GM12872 (cell line): Measurements from ENCODE around the gene ERP29.

ENCODE experiments used
- TF ChIP-seq, protein P1 (sequence below): IDR thresholded peaks from 3 replicates; pipeline ENCODE4 v1.5.1; 2011; ENCODE audit warnings: low read depth, mild to moderate bottlenecking, low read length, moderate library complexity; ENCODE audit not compliant: insufficient read depth

The ERP29 gene

DNA sequence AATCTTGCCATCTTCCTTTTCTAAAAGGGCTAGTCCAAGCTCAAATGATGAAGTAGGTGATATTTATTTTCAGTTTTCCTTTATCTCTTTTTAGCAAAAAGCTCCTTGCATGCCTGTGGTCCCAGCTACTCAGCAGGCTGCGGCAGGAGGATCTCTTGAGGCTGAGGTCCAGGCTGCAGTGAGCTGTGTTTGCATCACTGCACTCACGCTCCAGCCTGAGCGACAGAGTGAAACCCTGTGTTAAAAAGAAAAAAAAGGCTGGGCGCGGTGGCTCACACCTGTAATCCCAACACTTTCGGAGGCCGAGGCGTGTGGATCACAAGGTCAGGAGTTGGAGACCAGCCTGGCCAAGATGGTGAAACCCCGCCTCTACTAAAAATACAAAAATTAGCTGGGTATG is 5.3 kb upstream of the ERP29 start:
- TF ChIP-seq, protein P1, sequence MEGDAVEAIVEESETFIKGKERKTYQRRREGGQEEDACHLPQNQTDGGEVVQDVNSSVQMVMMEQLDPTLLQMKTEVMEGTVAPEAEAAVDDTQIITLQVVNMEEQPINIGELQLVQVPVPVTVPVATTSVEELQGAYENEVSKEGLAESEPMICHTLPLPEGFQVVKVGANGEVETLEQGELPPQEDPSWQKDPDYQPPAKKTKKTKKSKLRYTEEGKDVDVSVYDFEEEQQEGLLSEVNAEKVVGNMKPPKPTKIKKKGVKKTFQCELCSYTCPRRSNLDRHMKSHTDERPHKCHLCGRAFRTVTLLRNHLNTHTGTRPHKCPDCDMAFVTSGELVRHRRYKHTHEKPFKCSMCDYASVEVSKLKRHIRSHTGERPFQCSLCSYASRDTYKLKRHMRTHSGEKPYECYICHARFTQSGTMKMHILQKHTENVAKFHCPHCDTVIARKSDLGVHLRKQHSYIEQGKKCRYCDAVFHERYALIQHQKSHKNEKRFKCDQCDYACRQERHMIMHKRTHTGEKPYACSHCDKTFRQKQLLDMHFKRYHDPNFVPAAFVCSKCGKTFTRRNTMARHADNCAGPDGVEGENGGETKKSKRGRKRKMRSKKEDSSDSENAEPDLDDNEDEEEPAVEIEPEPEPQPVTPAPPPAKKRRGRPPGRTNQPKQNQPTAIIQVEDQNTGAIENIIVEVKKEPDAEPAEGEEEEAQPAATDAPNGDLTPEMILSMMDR, result no peak

DNA sequence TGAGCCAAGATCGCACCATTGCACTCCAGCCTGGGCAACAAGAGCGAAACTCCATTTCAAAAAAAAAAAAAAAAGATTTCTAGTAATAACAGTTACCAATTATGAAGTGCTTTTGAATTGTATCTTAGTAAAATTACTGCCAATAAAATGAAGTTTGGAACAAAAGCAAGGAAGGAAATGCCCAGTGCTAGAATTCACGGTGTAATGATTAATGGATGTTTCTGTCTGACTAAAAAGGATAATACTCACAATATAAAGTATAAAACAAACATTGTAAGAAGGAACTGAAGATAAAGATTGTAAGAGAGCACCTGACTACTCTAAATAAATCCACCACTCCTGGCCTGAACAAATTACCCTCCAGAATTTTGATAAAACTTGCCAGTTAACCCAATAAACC is 4.3 kb upstream of the ERP29 start:
- TF ChIP-seq, protein P1, result no peak

DNA sequence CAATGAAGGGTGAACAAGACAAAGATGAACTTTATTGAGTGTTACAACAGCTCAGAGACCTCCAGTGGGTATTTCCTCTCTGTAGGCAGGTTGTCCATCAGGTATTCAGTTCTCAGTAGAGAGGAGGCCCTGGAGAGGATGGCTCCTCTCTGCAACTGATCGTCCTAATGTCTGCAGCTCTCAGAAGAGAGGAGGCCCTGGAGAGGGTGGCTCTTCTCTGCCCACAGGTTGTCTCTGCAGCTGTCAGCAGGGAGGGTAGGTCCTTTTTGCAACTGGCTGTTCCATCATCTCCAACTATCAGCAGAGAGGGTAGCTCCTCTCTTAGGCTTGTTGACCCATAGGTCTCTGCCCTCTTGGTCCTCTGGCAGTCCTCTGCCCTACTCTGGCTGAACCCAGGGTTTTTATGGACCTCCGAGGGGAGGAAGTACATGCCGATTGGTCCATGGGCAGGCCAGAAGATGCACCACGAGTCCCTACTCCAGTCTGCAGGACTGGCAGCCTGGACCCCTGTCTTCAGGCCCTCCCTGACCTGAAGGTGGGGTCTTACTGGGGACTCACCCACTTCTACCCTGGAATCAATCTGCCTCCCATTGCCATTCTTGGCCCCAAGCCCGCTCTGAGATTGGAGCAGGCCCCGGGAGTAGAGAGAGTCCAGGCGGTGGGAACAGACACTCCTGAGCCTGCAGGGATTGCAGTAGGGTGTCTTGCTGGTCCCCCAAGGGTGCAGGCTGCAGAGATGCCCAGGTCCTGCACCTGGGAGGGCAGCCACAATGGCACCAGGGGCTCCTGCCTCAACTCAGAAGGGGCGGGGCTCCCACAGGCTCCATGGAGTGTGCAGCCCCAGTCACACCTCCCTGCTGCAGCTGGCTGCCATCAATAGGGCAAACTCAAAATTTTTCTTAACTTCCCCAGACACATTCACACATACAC is 2.5 kb upstream of the ERP29 start:
- TF ChIP-seq, protein P1, result no peak

DNA sequence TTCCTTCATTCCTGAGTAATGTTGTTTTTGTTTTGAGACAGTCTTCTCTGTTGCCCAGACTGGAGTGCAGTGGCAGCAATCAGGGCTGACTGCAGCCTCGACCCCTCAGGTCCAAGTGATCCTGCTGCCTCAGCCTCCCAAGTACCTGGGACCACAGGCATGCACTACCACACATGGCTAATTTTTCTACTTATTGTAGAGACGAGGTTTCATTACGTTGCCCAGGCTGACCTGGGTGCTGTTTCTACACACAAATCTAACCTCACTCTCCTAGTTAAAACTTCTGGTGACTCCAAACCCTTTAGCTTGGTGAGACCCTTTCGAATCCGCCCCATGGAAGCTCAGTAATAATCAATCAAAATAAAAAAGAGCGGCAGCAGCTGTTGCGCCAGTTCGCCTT is 1.5 kb upstream of the ERP29 start:
- TF ChIP-seq, protein P1, result no peak

DNA sequence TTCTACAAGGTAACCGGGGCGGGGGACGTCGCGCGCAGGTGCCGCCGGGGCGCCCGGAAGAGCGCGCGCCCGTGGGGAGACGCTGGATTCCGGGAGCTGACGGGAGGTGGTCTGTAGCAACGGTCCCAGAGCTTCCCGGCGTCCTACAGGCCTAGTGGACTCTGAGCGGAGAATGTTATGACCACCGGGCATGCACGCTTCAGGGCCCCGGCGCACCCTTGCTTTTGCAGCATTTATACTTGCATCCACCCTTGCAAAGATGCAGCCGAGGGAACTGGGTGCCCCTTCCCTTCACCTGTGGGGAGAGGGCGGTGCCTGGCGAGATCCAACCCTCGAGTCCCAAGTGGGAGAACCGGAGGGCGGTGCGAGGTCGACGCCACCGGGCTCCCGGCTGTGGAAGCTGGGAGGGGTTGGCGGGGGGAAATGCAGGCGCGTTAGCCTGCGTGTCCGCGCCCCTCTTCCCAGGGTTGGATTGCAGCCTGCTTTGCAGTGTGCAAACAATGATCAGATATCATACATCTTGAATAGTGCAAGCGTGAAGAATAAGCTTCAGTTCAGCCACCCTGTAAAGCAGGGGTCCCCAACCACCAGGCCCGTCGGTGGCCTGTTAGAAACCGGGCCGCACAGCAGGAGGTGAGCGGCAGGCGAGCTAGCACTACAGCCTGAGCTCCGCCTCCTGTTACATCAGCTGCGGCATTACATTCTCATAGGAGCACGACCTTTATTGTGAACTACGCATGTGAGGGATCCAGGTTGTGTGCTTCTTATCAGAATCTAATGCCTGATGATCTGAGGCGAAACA is 576 bp downstream of the ERP29 start:
- TF ChIP-seq, protein P1, result no peak

DNA sequence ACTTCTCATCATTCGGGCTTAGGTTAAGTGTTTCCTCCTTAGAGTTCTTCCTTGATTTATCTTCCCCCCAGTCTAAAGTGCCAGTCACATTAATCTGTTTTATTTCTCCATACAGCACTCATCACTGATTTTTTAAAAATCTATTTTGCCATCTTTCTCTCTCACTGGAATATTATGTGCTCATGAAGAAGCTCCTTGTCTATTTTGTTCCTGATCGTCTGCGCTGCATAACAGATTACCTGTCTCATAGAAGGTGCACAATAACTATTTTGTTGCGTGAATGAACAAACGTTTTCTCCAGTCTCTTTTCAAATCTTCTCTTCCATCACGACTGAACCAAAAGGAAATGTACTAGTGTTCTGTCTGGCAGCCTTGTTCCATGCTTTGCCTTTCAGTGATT is 2.7 kb downstream of the ERP29 start:
- TF ChIP-seq, protein P1, result no peak

DNA sequence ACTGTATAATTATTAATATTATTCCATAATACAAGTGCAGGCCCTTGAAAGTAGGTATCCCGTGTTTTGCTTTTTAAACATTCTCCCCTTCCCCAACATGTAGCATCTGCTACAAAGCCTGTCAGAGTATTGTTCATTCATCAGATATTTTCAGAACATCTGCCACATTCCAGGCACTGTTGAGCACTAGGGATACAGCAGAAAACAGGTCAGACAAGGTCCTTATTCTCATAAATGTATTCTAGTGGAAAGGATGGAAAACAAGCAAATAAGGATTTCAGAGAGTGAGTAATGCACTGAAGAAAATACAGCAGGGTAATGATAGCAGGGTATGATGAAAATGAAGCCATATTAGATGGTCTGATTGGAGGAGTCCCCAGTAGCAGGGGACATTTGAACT is 3.8 kb downstream of the ERP29 start:
- TF ChIP-seq, protein P1, result no peak
